Activated effector memory CD4-positive, alpha-beta T cell treated with Interleukin-2 at 50 U/mL for 16 hours (primary cell): ENCODE measurements around the gene NEIL3.

Experiments
- DNase-seq: peaks from one replicate; pipeline ENCODE4 v3.0.0-alpha.2; 2020

The NEIL3 gene

GRCh38 chr4:177309522-177310371 lies at the start of gene NEIL3:
Gene NEIL3, plus strand, starts transcription at chr4:177309874. Its CDS starts 80 bp downstream, at chr4:177309954.
- DNase-seq: peak; percentile 94

- no peak for DNase-seq
Observed at GRCh38 chr4:177263818-177264217, 45.9 kb upstream of the NEIL3 start.

- DNase-seq: no peak
Observed at GRCh38 chr4:177264788-177265422, 44.8 kb upstream of the NEIL3 start.

- DNase-seq: no peak
Observed at GRCh38 chr4:177265729-177266128, 43.9 kb upstream of the NEIL3 start.

GRCh38 chr4:177266506-177266905 lies 43.2 kb upstream of the NEIL3 start:
- DNase-seq: no peak

- DNase-seq: no peak
Observed at GRCh38 chr4:177267911-177268310, 41.8 kb upstream of the NEIL3 start.

- no peak for DNase-seq
Observed at GRCh38 chr4:177271091-177271490, 38.6 kb upstream of the NEIL3 start.

GRCh38 chr4:177271915-177272766 lies 37.5 kb upstream of the NEIL3 start:
- no peak for DNase-seq

GRCh38 chr4:177275999-177276398 lies 33.7 kb upstream of the NEIL3 start:
- no peak for DNase-seq

GRCh38 chr4:177281351-177281909 lies 28.2 kb upstream of the NEIL3 start:
- DNase-seq: no peak

- no peak for DNase-seq
Observed at GRCh38 chr4:177282284-177282835, 27.3 kb upstream of the NEIL3 start.

GRCh38 chr4:177283167-177283566 lies 26.5 kb upstream of the NEIL3 start:
- no peak for DNase-seq

GRCh38 chr4:177285953-177286352 lies 23.7 kb upstream of the NEIL3 start:
- no peak for DNase-seq

GRCh38 chr4:177287255-177287654 lies 22.4 kb upstream of the NEIL3 start:
- no peak for DNase-seq

GRCh38 chr4:177288335-177288734 lies 21.3 kb upstream of the NEIL3 start:
- DNase-seq: no peak

GRCh38 chr4:177290780-177291179 lies 18.9 kb upstream of the NEIL3 start:
- no peak for DNase-seq

- no peak for DNase-seq
Observed at GRCh38 chr4:177292171-177292570, 17.5 kb upstream of the NEIL3 start.

GRCh38 chr4:177293208-177294033 lies 16.3 kb upstream of the NEIL3 start:
- DNase-seq: no peak

GRCh38 chr4:177297785-177298391 lies 11.8 kb upstream of the NEIL3 start:
- DNase-seq: no peak

- DNase-seq: no peak
Observed at GRCh38 chr4:177301126-177301639, 8.5 kb upstream of the NEIL3 start.
